GM18909 (cell line): ENCODE results near the gene MRPS22.
"Not testable (repeated sequence)": the region's sequence is repeated elsewhere in the genome, so short reads cannot be mapped to it uniquely, and the experiment has no call there.

Source experiments
- ATAC-seq: cut with Tn5 transposase; IDR thresholded peaks from one replicate; pipeline ENCODE4 v1.9.1; 2021; ENCODE audit warnings: mild to moderate bottlenecking; ENCODE audit not compliant: unreplicated experiment, poor library complexity

Gene MRPS22

GRCh38 chr3:139388821-139389551 is 45.2 kb downstream of the MRPS22 start:
- peak; percentile 33 for ATAC-seq

DNA sequence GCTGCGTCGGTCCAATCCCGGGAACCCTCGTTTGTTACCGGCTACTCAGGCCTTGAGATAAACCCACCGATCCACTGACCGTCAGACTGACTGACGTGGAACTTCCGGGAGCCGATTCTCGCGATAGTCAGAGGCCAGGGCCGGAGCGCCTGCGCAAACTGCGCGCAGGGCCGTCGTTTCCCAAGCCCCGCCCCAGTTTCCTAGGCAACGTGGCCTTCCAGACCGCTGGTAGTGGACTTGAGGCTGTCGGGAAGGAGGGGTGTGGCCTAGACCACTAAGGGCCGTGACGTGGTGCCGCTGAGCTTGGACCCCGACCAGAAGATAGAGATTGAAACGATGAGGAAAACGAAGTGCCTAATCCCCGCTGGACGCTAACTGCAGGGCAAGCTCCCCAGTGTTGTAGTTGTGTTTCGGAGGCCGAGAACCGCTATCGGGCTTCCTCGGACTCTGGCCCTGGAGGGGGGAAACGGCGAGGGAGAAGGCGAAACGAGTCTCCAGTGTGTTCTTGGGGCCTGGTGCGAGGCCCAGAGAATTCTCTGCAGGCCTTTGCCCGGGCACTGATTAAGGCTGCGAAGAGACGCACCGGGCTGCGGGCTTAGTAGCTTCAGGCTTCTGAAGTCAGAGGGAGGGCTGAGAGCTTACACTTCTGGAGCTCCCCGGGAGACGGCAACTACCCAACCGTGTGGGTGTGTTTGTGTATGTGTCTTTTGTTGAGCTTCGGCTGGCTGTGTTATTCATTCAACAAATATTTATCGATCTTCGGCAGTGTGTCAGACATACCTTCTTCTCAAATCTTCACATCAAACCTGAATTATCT is 45.9 kb downstream of the MRPS22 start, which contains the start of gene COPB2:
Gene COPB2, minus strand, starts transcription at position 96 of the 817 bp plus-strand sequence. CDS start 97 bp downstream, outside the sequence.
- ATAC-seq: peak; percentile 99

DNA sequence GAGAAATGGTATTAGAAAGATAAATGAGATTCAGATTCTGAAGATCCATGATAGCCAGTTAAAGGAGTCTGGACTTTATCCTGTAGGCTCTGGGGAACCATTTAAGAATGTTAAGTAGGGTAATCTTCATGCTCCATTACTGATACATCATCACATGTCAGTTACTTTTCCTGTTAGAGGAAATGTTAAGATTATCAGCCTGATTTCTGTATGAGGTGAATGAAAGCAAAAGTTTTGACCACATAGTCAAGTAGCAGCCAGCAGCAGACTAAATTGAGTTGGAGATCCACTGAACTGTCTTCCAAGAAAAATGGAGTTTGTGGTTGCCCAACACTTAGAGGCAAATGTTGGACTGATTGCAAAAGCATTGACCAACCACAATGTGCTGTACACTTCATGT is 50.3 kb downstream of the MRPS22 start:
- ATAC-seq: no peak

- ATAC-seq: no peak
These were observed 52.9 kb downstream of the MRPS22 start for GRCh38 chr3:139396707-139397106.

GRCh38 chr3:139401155-139401554 is 57.3 kb downstream of the MRPS22 start:
- ATAC-seq: not testable (repeated sequence)
